ENCODE results near the gene SLC22A23. TPM values are rescaled to one million over a fixed set of nuclear protein-coding genes. Genes with fewer than 3 reads are reported as not detected.

SLC22A23 gene
- total RNA-seq: 10 to 100 TPM in 3 of 4 donors, 1 to 10 TPM in 1; 8.3 to 22.5 (median 12.8) TPM

- DNase-seq (ENCODE audit: low spot score) (peak; percentile 35), ATAC-seq (ENCODE audit: low FRiP score) (peak; percentile 90)
- peak in 1 of 3 donors; percentile 59 for TF ChIP-seq CTCF (IDR thresholded peaks at IDR 0.05)
Measured at GRCh38 chr6:3456898-3457709, at the start of gene SLC22A23. SLC22A23 (minus strand) TSS chr6:3457050; CDS start chr6:3456559, 491 bp downstream.

- TF ChIP-seq CTCF (IDR thresholded peaks at IDR 0.05): no peak
Measured at GRCh38 chr6:3506200-3506599, 49.4 kb upstream of the SLC22A23 start.

GRCh38 chr6:3504938-3505805, 48.3 kb upstream of the SLC22A23 start:
- DNase-seq (ENCODE audit: low spot score) (no peak), ATAC-seq (ENCODE audit: low FRiP score) (no peak)
- TF ChIP-seq CTCF (IDR thresholded peaks at IDR 0.05): no peak

More at GRCh38 chr6:3506200-3506599, 49.4 kb upstream of the SLC22A23 start:
- no peak for ATAC-seq (ENCODE audit: low FRiP score)
- no peak for DNase-seq (ENCODE audit: low spot score)

- TF ChIP-seq CTCF (IDR thresholded peaks at IDR 0.05): no peak
- no peak for ATAC-seq (ENCODE audit: low FRiP score)
- DNase-seq (ENCODE audit: low spot score): no peak
Measured at GRCh38 chr6:3504354-3504753, 47.5 kb upstream of the SLC22A23 start.

GRCh38 chr6:3501826-3502500, 45.1 kb upstream of the SLC22A23 start:
- TF ChIP-seq CTCF (IDR thresholded peaks at IDR 0.05): no peak
- ATAC-seq (ENCODE audit: low FRiP score): no peak
- no peak for DNase-seq (ENCODE audit: low spot score)

- TF ChIP-seq CTCF (IDR thresholded peaks at IDR 0.05): no peak
- DNase-seq (ENCODE audit: low spot score): no peak
Measured at GRCh38 chr6:3500262-3501014, 43.6 kb upstream of the SLC22A23 start.

More at GRCh38 chr6:3500262-3501014, 43.6 kb upstream of the SLC22A23 start:
- no peak for ATAC-seq (ENCODE audit: low FRiP score)

All from omental fat pad (tissue), 4 donors.